A673 (cell line): ENCODE data around the gene NOVA1.

Experiments used
- EZH2 ChIP-seq: fragments of 200-600 bp; sonication (generic); IDR thresholded peaks from 2 replicates; pipeline ENCODE4 v1.6.1; 2017; ENCODE audit warnings: borderline replicate concordance, low read depth, mild to moderate bottlenecking, mixed read lengths, antibody characterized with exemption, low read length; ENCODE audit not compliant: poor library complexity, severe bottlenecking
- TF ChIP-seq, protein P1 (sequence below): fragments of 300-800, 200-600 bp; sonication (generic); conservative IDR thresholded peaks from 2 replicates; pipeline ENCODE4 v1.5.1; 2017; ENCODE audit warnings: low read depth, mild to moderate bottlenecking, antibody characterized with exemption, low read length, moderate library complexity, mixed read lengths

DNA sequence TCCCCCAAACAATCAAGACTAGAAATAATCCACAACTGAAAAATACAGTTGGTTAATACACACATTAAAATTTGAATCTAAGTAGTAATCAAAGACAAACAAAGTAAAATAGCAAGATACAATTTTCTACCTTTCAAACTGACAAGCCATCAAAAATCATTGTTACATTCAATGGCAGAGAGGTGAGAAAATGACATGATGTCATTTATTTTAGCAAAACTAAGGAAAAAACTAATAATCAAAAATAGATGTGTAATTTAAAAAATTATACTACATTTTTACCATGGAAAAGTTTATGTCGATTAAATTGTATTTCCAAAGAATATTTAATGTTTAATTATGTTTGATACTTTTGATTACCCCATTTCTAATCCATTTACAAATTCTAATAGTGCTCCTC lies 59.7 kb downstream of the NOVA1 start:
- no peak for TF ChIP-seq EZH2
- TF ChIP-seq, protein P1, sequence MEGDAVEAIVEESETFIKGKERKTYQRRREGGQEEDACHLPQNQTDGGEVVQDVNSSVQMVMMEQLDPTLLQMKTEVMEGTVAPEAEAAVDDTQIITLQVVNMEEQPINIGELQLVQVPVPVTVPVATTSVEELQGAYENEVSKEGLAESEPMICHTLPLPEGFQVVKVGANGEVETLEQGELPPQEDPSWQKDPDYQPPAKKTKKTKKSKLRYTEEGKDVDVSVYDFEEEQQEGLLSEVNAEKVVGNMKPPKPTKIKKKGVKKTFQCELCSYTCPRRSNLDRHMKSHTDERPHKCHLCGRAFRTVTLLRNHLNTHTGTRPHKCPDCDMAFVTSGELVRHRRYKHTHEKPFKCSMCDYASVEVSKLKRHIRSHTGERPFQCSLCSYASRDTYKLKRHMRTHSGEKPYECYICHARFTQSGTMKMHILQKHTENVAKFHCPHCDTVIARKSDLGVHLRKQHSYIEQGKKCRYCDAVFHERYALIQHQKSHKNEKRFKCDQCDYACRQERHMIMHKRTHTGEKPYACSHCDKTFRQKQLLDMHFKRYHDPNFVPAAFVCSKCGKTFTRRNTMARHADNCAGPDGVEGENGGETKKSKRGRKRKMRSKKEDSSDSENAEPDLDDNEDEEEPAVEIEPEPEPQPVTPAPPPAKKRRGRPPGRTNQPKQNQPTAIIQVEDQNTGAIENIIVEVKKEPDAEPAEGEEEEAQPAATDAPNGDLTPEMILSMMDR, result no peak
